MCF 10A (cell line): ENCODE results near the gene SGCD. TPM values are rescaled to one million over a fixed set of nuclear protein-coding genes. Genes with fewer than 3 reads are reported as not detected.

Experiments used
- BruUV-seq: library from RNA; stranded (reverse); fragments of 400-500 nt; replicated peaks from 2 replicates; lab custom pipeline; 2021; lab: Mats Ljungman, UMichigan
- CTCF ChIA-PET: fragments of 300-600 bp; sonication (Branson Sonifier 250); formaldehyde crosslinking; extraction: SDS; loops from one replicate; lab custom pipeline; 2021; ENCODE audit warnings: antibody characterized with exemption, inconsistent platforms; lab: Yijun Ruan, JAX
- POLR2A ChIA-PET: fragments of 300-600, 350-650 bp; sonication (Branson Sonifier 250); formaldehyde crosslinking; extraction: SDS; loops from one replicate; lab custom pipeline; 2020; ENCODE audit warnings: antibody characterized with exemption, inconsistent platforms; lab: Yijun Ruan, JAX
- DNase-seq: peaks from one replicate; pipeline ENCODE4 v3.0.0-alpha.2; 2018; ENCODE audit not compliant: unreplicated experiment
- H3K27ac Mint-ChIP-seq: one replicate; pipeline ENCODE4 v1.8.0; 2022; ENCODE audit warnings: mild to moderate bottlenecking, low read depth, mixed read lengths; ENCODE audit not compliant: unreplicated experiment
- H3K27me3 Mint-ChIP-seq: one replicate; pipeline ENCODE4 v1.8.0; 2022; ENCODE audit warnings: mixed read lengths; ENCODE audit not compliant: insufficient read depth, unreplicated experiment
- H3K36me3 Mint-ChIP-seq: one replicate; pipeline ENCODE4 v1.8.0; 2022; ENCODE audit warnings: mild to moderate bottlenecking, moderate library complexity, mixed read lengths; ENCODE audit not compliant: insufficient read depth, unreplicated experiment
- H3K4me1 Mint-ChIP-seq: one replicate; pipeline ENCODE4 v1.8.0; 2022; ENCODE audit warnings: mixed read lengths; ENCODE audit not compliant: insufficient read depth, unreplicated experiment
- H3K4me3 Mint-ChIP-seq: one replicate; pipeline ENCODE4 v1.8.0; 2022; ENCODE audit warnings: mild to moderate bottlenecking, moderate library complexity, mixed read lengths; ENCODE audit not compliant: unreplicated experiment
- H3K9me3 Mint-ChIP-seq: one replicate; pipeline ENCODE4 v1.8.0; 2022; ENCODE audit warnings: mixed read lengths; ENCODE audit not compliant: unreplicated experiment
- intact Hi-C: fragments of 100-400 bp; cut with micrococcal nuclease; formaldehyde crosslinking; loops from 2 replicates; pipeline ENCODE4 v1.14.1; 2022
- total RNA-seq: library from RNA; stranded (reverse); gene quantifications from 2 replicates; pipeline ENCODE4 v1.2.3, GENCODE V29; 2022
- TF ChIP-seq, protein P1 (sequence below): fragments of 200-600 bp; IDR thresholded peaks from one replicate; pipeline ENCODE4 v1.8.0; 2022; ENCODE audit warnings: antibody characterized with exemption, mild to moderate bottlenecking; ENCODE audit not compliant: unreplicated experiment

Gene SGCD
- total RNA-seq, 1 experiment from 2014 or later = 0.14 TPM

DNA sequence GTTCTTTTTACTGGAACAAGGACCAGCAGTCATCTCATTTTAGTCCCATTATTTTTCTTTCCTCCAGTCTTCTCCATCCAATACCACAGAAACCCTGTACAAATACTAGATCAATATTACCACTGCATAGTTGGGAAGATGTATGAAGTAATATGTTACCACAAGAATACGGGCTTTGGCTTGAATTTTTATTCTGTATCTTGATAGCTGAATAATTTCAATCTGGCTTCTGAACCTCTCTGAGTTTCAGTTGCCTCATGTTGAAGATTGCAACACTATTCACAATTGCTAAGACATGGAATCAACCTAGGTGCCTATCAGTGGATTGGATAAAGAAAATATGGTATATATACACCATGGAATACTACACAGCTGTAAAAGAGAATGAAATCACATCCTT is 82.9 kb downstream of the SGCD start:
- Mint-ChIP-seq H3K4me3 (no peak overlapping the region), H3K4me1 (peaks cover 29% of the 10 kb centered on the region), H3K27ac (no peak overlapping the region), H3K27me3 (no peaks in the 10 kb centered on the region), H3K36me3 (no peaks in the 10 kb centered on the region), H3K9me3 (no peaks in the 10 kb centered on the region)
- CTCF ChIA-PET = interaction anchor here (0.6 kb wide), 3 partner anchors 9 to 698 kb away, joined by 3 read pairs; no protein-coding TSS in a partner anchor
- POLR2A ChIA-PET = interaction anchor here (2.1 kb wide), 1 partner anchor 12 kb away, joined by 9 read pairs; no protein-coding TSS in a partner anchor
- intact Hi-C loops = no loop called here
- DNase-seq = no peak
- TF ChIP-seq, protein P1, sequence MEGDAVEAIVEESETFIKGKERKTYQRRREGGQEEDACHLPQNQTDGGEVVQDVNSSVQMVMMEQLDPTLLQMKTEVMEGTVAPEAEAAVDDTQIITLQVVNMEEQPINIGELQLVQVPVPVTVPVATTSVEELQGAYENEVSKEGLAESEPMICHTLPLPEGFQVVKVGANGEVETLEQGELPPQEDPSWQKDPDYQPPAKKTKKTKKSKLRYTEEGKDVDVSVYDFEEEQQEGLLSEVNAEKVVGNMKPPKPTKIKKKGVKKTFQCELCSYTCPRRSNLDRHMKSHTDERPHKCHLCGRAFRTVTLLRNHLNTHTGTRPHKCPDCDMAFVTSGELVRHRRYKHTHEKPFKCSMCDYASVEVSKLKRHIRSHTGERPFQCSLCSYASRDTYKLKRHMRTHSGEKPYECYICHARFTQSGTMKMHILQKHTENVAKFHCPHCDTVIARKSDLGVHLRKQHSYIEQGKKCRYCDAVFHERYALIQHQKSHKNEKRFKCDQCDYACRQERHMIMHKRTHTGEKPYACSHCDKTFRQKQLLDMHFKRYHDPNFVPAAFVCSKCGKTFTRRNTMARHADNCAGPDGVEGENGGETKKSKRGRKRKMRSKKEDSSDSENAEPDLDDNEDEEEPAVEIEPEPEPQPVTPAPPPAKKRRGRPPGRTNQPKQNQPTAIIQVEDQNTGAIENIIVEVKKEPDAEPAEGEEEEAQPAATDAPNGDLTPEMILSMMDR = no peak
- no TSS peak for BruUV-seq

DNA sequence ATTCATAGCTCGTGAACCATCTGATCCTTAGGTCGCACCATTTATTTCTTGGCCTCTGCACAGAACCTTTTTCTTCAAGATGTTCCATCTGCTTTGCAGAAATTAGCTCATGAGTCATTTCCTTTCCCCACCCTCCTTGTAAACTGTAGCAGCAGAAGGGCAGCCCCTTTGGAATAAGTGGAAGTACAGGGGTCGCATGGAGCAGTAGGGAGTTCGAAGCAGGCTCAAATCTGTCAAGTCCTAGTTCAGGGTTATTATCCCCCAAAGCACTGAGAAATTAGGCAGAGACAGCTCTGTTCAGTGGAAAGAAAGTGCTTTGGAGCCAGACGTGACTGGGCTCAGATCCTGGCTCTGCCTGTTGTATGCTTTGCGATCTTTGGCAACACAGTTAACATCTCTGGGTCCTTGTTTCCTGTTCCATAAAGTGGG is 84.2 kb downstream of the SGCD start:
- no TSS peak for BruUV-seq
- peak; percentile 57 for DNase-seq

DNA sequence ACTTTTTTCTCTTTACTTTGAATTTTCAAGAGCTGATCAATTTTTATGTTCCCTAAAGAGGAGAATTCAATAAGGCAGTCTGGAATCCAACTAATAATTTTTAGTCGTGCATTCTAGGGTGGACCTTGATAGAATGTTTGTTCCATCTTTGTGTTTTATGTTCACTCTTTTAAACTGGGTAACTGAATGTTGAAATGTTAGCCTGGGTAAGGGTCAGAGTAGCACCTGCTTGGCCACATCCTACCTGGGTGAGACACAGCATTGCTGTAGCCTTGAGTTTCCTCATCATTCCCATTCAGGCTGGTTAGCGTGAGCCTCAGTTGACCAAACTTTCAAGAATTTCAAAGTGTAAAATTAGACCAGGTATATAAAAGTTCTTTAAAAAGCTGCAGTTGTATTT is 85.0 kb downstream of the SGCD start:
- no peaks in the 10 kb centered on the region for H3K36me3 Mint-ChIP-seq
- H3K27me3 Mint-ChIP-seq = no peaks in the 10 kb centered on the region
- H3K27ac Mint-ChIP-seq = peak overlapping the region; percentile 0
- ChIA-PET POLR2A (interaction anchor here (2.1 kb wide), 1 partner anchor 14 kb away, joined by 9 read pairs; no protein-coding TSS in a partner anchor), CTCF (no interaction called here)
- DNase-seq = no peak
- BruUV-seq = no TSS peak
- peaks cover 37% of the 10 kb centered on the region for H3K4me1 Mint-ChIP-seq
- TF ChIP-seq, protein P1 = no peak
- H3K9me3 Mint-ChIP-seq = no peaks in the 10 kb centered on the region
- no peak overlapping the region for H3K4me3 Mint-ChIP-seq
- intact Hi-C loops = no loop called here

More for the DNA sequence above, 84.2 kb downstream of the SGCD start:
- Mint-ChIP-seq H3K4me3 (peak overlapping the region; percentile 16), H3K27me3 (no peaks in the 10 kb centered on the region), H3K4me1 (peaks cover 37% of the 10 kb centered on the region), H3K9me3 (no peaks in the 10 kb centered on the region), H3K27ac (peak overlapping the region; percentile 0), H3K36me3 (no peaks in the 10 kb centered on the region)
- intact Hi-C loops = no loop called here
- TF ChIP-seq, protein P1 = no peak
- POLR2A ChIA-PET = interaction anchor here (0.7 to 2.1 kb wide), 3 partner anchors 14 to 36 kb away, joined by 3 to 9 read pairs (median 3); no protein-coding TSS in a partner anchor
- CTCF ChIA-PET = interaction anchor here (0.6 kb wide), 2 partner anchors 195 to 1372 kb away, joined by 3 read pairs; no protein-coding TSS in a partner anchor

DNA sequence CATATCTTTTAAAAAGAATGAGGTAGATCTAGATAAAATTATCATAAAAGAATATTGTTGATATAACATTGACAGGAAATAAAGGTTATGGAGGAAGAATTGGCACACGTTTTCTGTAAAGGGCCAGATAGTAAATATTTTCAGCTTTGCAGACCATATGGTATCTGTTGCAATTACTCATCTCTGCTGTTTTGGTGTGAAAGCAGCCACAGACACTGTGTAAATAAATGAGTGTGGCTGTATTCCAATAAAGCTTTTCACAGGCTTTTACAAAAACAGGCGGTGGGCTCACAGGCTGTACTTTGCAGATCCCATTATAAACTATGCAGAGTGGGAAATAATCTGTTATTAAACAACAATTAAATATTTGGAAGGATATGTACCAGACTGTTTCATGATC is 87.4 kb downstream of the SGCD start:
- BruUV-seq = no TSS peak
- POLR2A ChIA-PET = interaction anchor here (1.6 kb wide), 1 partner anchor 18 kb away, joined by 4 read pairs; no protein-coding TSS in a partner anchor
- peak; percentile 25 for DNase-seq
- Mint-ChIP-seq H3K36me3 (no peaks in the 10 kb centered on the region), H3K27ac (no peak overlapping the region), H3K4me3 (no peak overlapping the region), H3K27me3 (no peaks in the 10 kb centered on the region), H3K4me1 (peaks cover 33% of the 10 kb centered on the region), H3K9me3 (no peaks in the 10 kb centered on the region)
- CTCF ChIA-PET = no interaction called here
- TF ChIP-seq, protein P1 = no peak
- intact Hi-C loops = no loop called here
